CD4-positive, alpha-beta T cell treated with Interleukin-4 for 1 hour (primary cell): ENCODE data around the gene ADAMTS10.
"Not testable (repeated sequence)": the region's sequence is repeated elsewhere in the genome, so short reads cannot be mapped to it uniquely, and the experiment has no call there.

Experiments
- DNase-seq, 2 donors: peaks; one replicate each; pipeline ENCODE4 v3.0.0-alpha.2; 2020 to 2022

ADAMTS10 gene

GRCh38 chr19:8589177-8589714 is 21.3 kb downstream of the ADAMTS10 start:
- no peak for DNase-seq

GRCh38 chr19:8585894-8586750 is 24.4 kb downstream of the ADAMTS10 start:
- peak; percentile 44 to 69 for DNase-seq

- DNase-seq = no peak
These were observed 25.3 kb downstream of the ADAMTS10 start for GRCh38 chr19:8584965-8585893.

GRCh38 chr19:8580710-8581281 is 29.7 kb downstream of the ADAMTS10 start:
- DNase-seq = peak; percentile 87 to 89

GRCh38 chr19:8578642-8579265 is 31.8 kb downstream of the ADAMTS10 start:
- peak; percentile 80 to 84 for DNase-seq

GRCh38 chr19:8577741-8578140 is 32.8 kb downstream of the ADAMTS10 start:
- no peak for DNase-seq

GRCh38 chr19:8577247-8577646 is 33.3 kb downstream of the ADAMTS10 start, which contains the start of gene MYO1F:
MYO1F (minus strand) TSS chr19:8577442; CDS start chr19:8577309, 133 bp downstream.
- DNase-seq = peak; percentile 36 to 60

GRCh38 chr19:8576273-8576993 is 34.1 kb downstream of the ADAMTS10 start:
- DNase-seq = peak in 1 of 2 donors; percentile 27

GRCh38 chr19:8575467-8575997 is 35.0 kb downstream of the ADAMTS10 start:
- peak; percentile 44 to 73 for DNase-seq

GRCh38 chr19:8574619-8574922 is 35.9 kb downstream of the ADAMTS10 start:
- not testable (repeated sequence) for DNase-seq

GRCh38 chr19:8573316-8573715 is 37.2 kb downstream of the ADAMTS10 start:
- no peak for DNase-seq

GRCh38 chr19:8571006-8571411 is 39.5 kb downstream of the ADAMTS10 start:
- DNase-seq = peak; percentile 63 to 71

GRCh38 chr19:8569066-8569771 is 41.3 kb downstream of the ADAMTS10 start:
- DNase-seq = peak; percentile 83 to 85

GRCh38 chr19:8567522-8568172 is 42.9 kb downstream of the ADAMTS10 start:
- DNase-seq = peak in 1 of 2 donors; percentile 56

- DNase-seq = no peak
These were observed 43.7 kb downstream of the ADAMTS10 start for GRCh38 chr19:8566855-8567254.

GRCh38 chr19:8564866-8565265 is 45.6 kb downstream of the ADAMTS10 start:
- DNase-seq = not testable (repeated sequence)

GRCh38 chr19:8561075-8561764 is 49.3 kb downstream of the ADAMTS10 start:
- DNase-seq = no peak

GRCh38 chr19:8558325-8558724 is 52.2 kb downstream of the ADAMTS10 start:
- DNase-seq = no peak

- no peak for DNase-seq
These were observed 52.8 kb downstream of the ADAMTS10 start for GRCh38 chr19:8557642-8558238.
